Subcutaneous adipose tissue (tissue), 4 donors: ENCODE measurements around the gene HPS5. TPM values are rescaled to one million over a fixed set of nuclear protein-coding genes. Genes with fewer than 3 reads are reported as not detected.

Source experiments
- CTCF ChIP-seq: fragments of 450-650 bp; IDR thresholded peaks from one replicate; pipeline ENCODE4 v1.5.1; 2016; ENCODE audit warnings: low read depth, mild to moderate bottlenecking, control low read depth, antibody characterized with exemption, moderate library complexity
- small RNA-seq: library from RNA; depleted of rRNA; stranded (forward); fragments of <200 nt; gene quantifications from one replicate; pipeline ENCODE3, GENCODE V24; 2016
- total RNA-seq, 4 donors: library from RNA; depleted of rRNA; stranded (reverse); fragments of >200 nt; gene quantifications; one replicate each; pipeline ENCODE4 v1.1.0, GENCODE V29; 2016

HPS5 gene
- total RNA-seq, 4 donors from 2014 or later, result 17.1 to 35.1 (median 18.4) TPM

GRCh38 chr11:18235394-18236334 is 86.3 kb downstream of the HPS5 start:
- no peak for TF ChIP-seq CTCF

GRCh38 chr11:18233912-18234311 is 88.0 kb downstream of the HPS5 start:
- no peak for TF ChIP-seq CTCF

- TF ChIP-seq CTCF, result no peak
Measured at GRCh38 chr11:18230859-18231258, 91.1 kb downstream of the HPS5 start.

- no peak for TF ChIP-seq CTCF
Measured at GRCh38 chr11:18229501-18229900, 92.4 kb downstream of the HPS5 start.

Small RNAs within 50 kb of the gene (small RNA-seq; reads per million reads assigned to genes)
- gene RNA5SP333 (not detected), gene RNA5SP334 (not detected)

Other genes starting within 250 kb of the HPS5 start
- gene SAAL1, start 216.1 kb downstream of the HPS5 start, total RNA-seq, result 10 to 100 TPM; 10.8 to 15.6 (median 13.3) TPM
- gene MRGPRX3, start 189.6 kb downstream of the HPS5 start, total RNA-seq, result not detected
- gene MRGPRX4, start 149.3 kb downstream of the HPS5 start, total RNA-seq, result not detected
- gene SAA4, start 85.3 kb downstream of the HPS5 start, total RNA-seq, result 1 to 10 TPM in 2 of 4 donors, not detected in 2; 2.6 to 5.1 TPM
- gene SAA2, start 73.5 kb downstream of the HPS5 start, total RNA-seq, result 100 to 1,000 TPM in 1 of 4 donors, 10 to 100 TPM in 2, 1 to 10 TPM in 1; 7.7 to 236 (median 71.9) TPM
- gene SAA1, start 55.9 kb downstream of the HPS5 start, total RNA-seq, result 1,000 to 10,000 TPM in 1 of 4 donors, 100 to 1,000 TPM in 2, 10 to 100 TPM in 1; 72.0 to 1,133 (median 441) TPM
- 10 to 100 TPM; 50.7 to 80.4 (median 77.1) TPM for gene GTF2H1, start 427 bp upstream of the HPS5 start, total RNA-seq
- 100 to 1,000 TPM; 504 to 615 (median 514) TPM for gene LDHA, start 72.4 kb upstream of the HPS5 start, total RNA-seq
- gene LDHC, start 90.2 kb upstream of the HPS5 start, total RNA-seq, result not detected
- not detected for gene LDHAL6A, start 133.7 kb upstream of the HPS5 start, total RNA-seq
- 100 to 1,000 TPM in 1 of 4 donors, 10 to 100 TPM in 3; 62.1 to 134 (median 79.7) TPM for gene TSG101, start 204.8 kb upstream of the HPS5 start, total RNA-seq